Measurements from ENCODE around the gene BMAL1.

DNA sequence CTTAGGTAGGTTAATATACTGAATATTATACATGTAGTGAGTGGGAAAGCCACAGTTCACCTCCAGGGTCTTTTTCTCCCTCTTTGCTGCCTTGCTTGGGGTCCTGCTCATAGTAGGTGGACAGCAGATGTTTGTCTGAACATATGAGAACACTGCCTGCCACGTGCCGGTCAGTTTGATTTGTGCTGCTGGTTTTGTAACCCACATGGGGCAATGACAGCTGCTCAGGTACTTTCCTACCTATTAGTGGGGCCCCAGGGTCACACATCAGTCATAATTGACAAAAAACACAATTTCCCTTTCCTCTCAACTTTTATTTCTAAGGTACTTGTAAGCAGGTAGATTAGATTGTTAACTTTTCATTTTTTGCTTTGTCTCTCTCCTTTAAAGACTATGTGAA lies 43.8 kb downstream of the BMAL1 start:
- TF ChIP-seq, protein P1, sequence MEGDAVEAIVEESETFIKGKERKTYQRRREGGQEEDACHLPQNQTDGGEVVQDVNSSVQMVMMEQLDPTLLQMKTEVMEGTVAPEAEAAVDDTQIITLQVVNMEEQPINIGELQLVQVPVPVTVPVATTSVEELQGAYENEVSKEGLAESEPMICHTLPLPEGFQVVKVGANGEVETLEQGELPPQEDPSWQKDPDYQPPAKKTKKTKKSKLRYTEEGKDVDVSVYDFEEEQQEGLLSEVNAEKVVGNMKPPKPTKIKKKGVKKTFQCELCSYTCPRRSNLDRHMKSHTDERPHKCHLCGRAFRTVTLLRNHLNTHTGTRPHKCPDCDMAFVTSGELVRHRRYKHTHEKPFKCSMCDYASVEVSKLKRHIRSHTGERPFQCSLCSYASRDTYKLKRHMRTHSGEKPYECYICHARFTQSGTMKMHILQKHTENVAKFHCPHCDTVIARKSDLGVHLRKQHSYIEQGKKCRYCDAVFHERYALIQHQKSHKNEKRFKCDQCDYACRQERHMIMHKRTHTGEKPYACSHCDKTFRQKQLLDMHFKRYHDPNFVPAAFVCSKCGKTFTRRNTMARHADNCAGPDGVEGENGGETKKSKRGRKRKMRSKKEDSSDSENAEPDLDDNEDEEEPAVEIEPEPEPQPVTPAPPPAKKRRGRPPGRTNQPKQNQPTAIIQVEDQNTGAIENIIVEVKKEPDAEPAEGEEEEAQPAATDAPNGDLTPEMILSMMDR (conservative IDR thresholded peaks at IDR 0.05 in 1 of 2, IDR thresholded peaks at IDR 0.05 in 1 of 2; ENCODE audit: low read depth in 1 of 2, low read length in 2 of 2), result no peak
- TF ChIP-seq EZH2 (IDR thresholded peaks at IDR 0.05; ENCODE audit: low read length, missing control alignments), result no peak

All from fibroblast of lung (primary cell).